Daoy (cell line): ENCODE results near the gene GALNT2. TPM values are rescaled to one million over a fixed set of nuclear protein-coding genes. Genes with fewer than 3 reads are reported as not detected.

Experiments
- DNase-seq: peaks from one replicate; pipeline ENCODE4 v3.0.0-alpha.2; 2015; ENCODE audit warnings: low read depth
- total RNA-seq: library from RNA; depleted of rRNA; stranded (reverse); fragments of >200 nt; shearing (Covaris generic); gene quantifications from 2 replicates; pipeline ENCODE4 v1.2.3, GENCODE V29; 2014

Gene GALNT2
- total RNA-seq, 1 experiment from 2014 or later = 63.1 TPM

DNA sequence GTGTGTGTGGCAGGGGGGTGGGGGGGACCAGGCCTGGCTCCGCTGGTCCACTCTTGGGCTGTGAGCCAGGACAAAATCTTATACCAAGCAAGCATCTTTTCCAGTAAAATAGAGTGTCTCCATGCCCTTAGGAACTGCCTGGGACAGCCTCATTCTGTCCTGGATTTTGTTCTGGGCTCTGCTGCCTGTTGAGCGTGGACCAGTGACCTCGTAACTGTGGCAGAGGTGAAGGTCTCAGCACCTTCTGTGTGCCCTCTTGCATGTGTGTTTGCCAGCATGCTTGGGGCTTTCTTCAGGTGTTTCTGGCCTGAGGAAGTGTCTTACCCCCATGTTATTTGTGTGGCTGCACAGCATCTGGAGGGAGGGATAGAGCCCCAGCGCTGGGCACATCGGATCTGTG, 45.7 kb downstream of the GALNT2 start:
- no peak for DNase-seq

GRCh38 chr1:230113235-230113592, 46.2 kb downstream of the GALNT2 start:
- DNase-seq = no peak

- DNase-seq = peak; percentile 89
Observed at GRCh38 chr1:230113593-230114236, 46.7 kb downstream of the GALNT2 start.

GRCh38 chr1:230114237-230114651, 47.2 kb downstream of the GALNT2 start:
- no peak for DNase-seq

GRCh38 chr1:230117694-230118093, 50.7 kb downstream of the GALNT2 start:
- DNase-seq = no peak

GRCh38 chr1:230119340-230119739, 52.3 kb downstream of the GALNT2 start:
- DNase-seq = no peak

DNA sequence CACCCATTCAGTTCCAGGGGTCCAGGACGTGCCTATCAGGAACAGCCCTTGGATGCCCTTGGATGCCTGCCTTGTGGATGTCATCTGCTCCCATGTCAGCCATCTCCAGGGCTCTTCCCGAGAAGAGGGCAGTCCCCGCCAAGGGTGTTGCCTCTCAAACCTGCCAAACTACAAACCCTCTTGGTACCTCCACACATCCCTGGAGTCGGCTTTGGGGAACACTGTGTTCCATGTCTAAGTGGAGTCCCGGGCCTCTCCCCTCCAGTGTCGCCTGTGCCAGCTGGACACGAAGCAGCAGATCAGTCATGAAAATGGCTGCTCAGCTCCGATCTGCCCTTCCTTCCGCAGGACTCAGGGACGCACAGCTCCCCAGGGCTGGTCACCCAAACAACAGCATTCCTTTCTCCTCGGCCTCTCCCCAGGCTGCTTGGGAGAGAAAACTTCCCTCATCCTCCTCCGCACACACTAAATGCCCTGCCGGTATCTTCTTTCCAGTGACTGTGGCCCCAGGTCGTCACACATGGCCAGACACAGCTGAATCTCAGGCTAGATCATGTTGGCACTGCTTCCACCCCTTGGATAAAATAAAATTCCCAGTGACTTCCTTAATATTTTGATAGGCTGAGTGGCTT, 53.4 kb downstream of the GALNT2 start:
- DNase-seq = no peak

- DNase-seq = peak; percentile 34
Observed at GRCh38 chr1:230120921-230121381, 53.9 kb downstream of the GALNT2 start.

DNA sequence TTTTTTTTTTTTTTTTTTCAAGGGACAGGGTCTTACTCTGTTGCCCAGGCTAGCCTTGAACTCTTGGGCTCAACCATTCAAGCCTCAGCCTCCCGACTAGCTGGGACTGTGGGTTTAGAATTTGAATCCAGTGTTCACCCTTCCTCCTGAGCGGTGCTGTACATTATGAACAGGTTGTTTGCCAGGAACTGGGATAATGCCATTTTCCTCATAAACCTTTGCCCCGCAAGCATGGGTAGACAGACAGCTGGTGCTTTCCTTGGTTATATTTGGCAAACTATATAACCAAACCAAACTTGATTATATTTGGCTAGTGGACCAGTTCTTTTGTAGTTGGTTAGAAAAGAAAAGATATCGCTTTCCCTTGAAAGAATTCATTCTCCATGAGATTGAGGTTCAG, 54.9 kb downstream of the GALNT2 start:
- no peak for DNase-seq

DNA sequence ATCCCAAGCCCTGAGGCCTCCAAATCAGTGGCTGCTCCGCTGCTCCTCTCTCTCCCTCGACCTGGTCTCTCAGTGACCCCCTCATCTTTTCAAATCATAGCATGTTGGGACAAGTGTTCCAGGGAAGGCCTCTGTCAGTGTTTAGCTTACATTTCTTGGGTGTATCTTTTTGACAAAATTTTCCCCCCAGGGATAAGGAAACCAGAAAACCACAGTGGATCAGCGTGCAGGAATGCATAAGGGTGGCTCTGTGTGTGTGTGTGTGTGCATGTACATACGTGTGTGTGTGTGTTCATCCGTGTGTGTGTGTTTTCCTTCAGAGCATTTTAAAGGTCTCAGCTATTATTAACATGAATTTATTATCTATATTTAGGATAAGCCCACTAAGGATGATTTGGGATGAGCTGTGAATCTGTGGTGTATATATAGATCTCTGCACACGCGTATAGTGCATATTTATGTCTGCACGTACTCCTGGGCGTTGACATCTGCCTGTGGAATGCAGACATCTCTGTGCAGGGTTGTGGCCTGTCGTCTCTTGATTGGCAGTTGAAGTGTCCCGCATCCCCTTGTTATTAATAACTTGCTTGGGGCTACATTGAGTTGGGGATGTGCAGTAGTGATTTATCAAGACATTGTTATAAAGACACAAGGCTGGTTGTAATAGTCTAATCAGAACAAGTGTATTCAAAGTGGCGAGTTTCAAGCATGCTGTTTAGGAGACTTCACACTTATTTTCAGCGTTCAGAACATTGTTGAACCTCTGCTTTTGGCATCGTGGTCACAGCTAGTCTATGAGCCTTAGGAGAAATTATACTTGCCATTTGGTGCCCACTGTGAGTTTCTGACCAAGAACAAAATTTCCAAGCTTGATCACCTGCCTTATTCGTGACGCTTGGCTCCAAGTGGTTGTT, 55.6 kb downstream of the GALNT2 start:
- DNase-seq = no peak

DNA sequence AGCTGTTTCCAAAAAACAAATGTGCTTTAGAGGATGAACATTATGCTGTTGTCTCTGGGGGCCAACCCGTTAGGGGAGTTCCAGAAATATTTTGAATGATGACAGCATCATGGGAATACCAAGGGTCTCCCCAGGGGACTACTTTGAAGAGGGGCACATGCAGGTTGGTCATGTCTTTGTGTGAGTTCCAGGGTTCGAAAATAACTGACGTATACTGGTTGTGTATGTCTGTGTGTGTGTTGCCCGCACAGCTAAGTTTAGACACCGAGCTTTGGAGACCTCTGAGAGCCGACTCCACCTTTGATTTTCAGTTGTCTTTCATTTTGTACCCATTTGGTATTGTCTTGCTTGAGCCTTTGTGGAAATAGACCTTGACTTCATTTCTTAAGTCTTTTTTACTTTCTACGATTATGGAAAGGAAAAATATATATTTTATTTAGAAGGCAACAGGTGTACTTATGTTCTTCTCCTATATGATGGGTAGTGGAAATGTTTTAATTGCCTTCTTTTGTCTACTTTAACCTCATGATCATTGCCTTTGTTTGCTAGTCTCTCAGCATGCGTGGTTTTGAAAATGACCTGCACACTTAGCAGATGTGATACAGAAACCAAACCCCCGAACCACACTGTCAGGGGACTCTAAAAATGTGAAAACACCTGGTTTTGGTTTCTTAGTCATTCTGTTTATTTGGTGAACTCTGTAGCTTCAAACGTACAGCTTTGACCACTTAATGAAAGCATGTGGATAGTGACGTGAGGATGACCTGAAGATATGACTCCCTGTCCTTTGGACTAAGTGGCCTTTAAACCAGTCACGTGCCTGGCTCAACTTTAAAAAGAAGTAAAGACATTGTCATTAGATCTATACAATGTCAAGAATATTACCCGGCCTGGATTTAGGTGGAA, 56.5 kb downstream of the GALNT2 start:
- peak; percentile 26 for DNase-seq

- DNase-seq = peak; percentile 52
Observed at GRCh38 chr1:230124186-230125128, 57.4 kb downstream of the GALNT2 start.

DNA sequence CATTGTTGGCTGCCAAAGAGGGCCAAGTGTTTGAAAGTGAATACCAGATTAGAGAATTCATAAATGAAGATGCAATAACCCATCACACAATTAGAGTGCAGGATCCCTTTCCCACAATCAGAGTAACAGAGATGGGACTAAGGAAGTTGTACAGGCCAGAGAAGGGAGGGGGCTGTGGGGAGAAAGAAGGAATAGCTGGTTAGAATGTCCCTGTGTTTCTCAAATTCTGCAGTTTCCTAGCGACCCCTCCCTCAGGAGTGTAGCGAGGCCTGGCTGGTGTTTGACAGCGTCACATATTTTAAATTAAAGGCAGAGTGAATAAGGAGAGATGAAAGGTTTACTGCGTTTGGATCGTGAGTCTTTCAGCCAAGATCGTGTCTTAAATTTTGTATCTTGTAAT, 58.1 kb downstream of the GALNT2 start:
- no peak for DNase-seq

- no peak for DNase-seq
Observed at GRCh38 chr1:230125640-230126528, 58.8 kb downstream of the GALNT2 start.

GRCh38 chr1:230126529-230127104, 59.6 kb downstream of the GALNT2 start:
- no peak for DNase-seq

GRCh38 chr1:230127105-230128054, 60.3 kb downstream of the GALNT2 start:
- DNase-seq = no peak

DNA sequence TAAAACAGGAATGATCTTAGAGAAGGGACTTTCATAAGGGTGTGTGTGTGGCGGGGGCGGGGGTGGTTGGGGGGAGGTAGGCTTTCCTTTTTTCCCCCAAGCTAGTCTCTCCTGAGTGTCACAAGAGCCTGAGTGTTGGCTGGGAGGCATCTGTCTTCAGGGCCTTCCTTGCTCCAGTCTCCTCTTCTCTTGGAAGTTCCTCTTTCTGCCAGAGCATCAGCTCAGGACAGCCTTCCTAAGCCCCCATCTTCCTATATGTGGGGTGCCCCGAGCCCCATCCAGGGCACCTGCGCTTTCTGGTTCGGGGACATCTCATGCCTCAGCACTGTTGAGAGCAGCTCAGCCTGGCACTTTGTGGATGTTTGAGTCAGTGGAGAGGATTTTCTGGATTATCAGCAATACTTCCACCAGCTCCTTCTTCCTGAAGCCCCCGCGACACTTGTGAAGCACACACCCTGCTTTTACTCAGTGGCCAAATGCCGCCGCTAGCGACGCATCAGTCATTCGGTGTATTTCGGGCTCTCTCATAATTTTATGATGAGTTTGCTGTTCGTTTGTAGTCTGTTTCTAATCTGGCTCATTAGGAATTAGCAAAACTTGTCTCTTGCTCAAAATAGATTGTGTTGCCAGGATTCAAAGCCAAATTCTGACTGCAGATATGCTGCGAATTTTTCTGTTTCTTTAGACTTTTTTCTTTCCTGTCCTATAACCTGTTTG, 61.7 kb downstream of the GALNT2 start:
- DNase-seq = no peak
